HepG2 (cell line): ENCODE measurements around the gene CLASP1. TPM values are rescaled to one million over a fixed set of nuclear protein-coding genes. Genes with fewer than 3 reads are reported as not detected.

ENCODE experiments used
- ARID3A ChIP-seq: IDR thresholded peaks from 2 replicates; pipeline ENCODE4 v1.6.1; 2012; ENCODE audit warnings: low read depth, low read length, improper control_type of control experiment
- HMG20A ChIP-seq: IDR thresholded peaks from 2 replicates; pipeline ENCODE4 v1.6.1; 2016; ENCODE audit warnings: borderline replicate concordance
- KDM3A ChIP-seq: IDR thresholded peaks from 2 replicates; pipeline ENCODE4 v1.6.1; 2018; ENCODE audit warnings: low read depth, missing compliant biosample characterization
- NBN ChIP-seq: fragments of 450-650 bp; conservative IDR thresholded peaks from 2 replicates; pipeline ENCODE4 v1.6.1; 2017
- NFYB ChIP-seq: sonication (generic); formaldehyde crosslinking; IDR thresholded peaks from 2 replicates; pipeline ENCODE4 v1.4.0; 2020; ENCODE audit warnings: missing genetic modification reagents
- POGK ChIP-seq: sonication (generic); formaldehyde crosslinking; conservative IDR thresholded peaks from 2 replicates; pipeline ENCODE4 v1.8.0; 2022; ENCODE audit warnings: mild to moderate bottlenecking, moderate library complexity, missing genetic modification reagents
- PRDM15 ChIP-seq: sonication (generic); formaldehyde crosslinking; IDR thresholded peaks from 2 replicates; pipeline ENCODE4 v1.4.0; 2020; ENCODE audit warnings: missing genetic modification reagents
- RAD21 ChIP-seq: fragments of 450-650 bp; formaldehyde crosslinking; IDR thresholded peaks from 2 replicates; pipeline ENCODE4 v1.5.0; 2020; ENCODE audit warnings: mild to moderate bottlenecking
- RBM22 ChIP-seq: fragments of 200-400 bp; formaldehyde crosslinking; optimal IDR thresholded peaks from 2 replicates; pipeline ENCODE3; 2017; ENCODE audit warnings: mild to moderate bottlenecking, low read length, moderate library complexity
- SAP130 ChIP-seq: IDR thresholded peaks from 2 replicates; pipeline ENCODE4 v1.6.1; 2016; ENCODE audit warnings: low read depth
- SMC3 ChIP-seq: IDR thresholded peaks from 2 replicates; pipeline ENCODE4 v1.6.1; 2011; ENCODE audit warnings: low read length, improper control_type of control experiment
- STAG1 ChIP-seq: sonication (generic); formaldehyde crosslinking; IDR thresholded peaks from 2 replicates; pipeline ENCODE4 v1.4.0; 2020; ENCODE audit warnings: missing genetic modification reagents
- ZBTB33 ChIP-seq: sonication (generic); formaldehyde crosslinking; IDR thresholded peaks from 2 replicates; pipeline ENCODE4 v1.4.0; 2020; ENCODE audit warnings: missing genetic modification reagents
- ZGPAT ChIP-seq: IDR thresholded peaks from 2 replicates; pipeline ENCODE4 v1.6.1; 2016; ENCODE audit warnings: mild to moderate bottlenecking
- ZKSCAN8 ChIP-seq: IDR thresholded peaks from 2 replicates; pipeline ENCODE4 v1.6.1; 2016; ENCODE audit warnings: borderline replicate concordance, missing genetic modification reagents, missing compliant biosample characterization
- ZNF605 ChIP-seq: sonication (generic); formaldehyde crosslinking; IDR thresholded peaks from 2 replicates; pipeline ENCODE4 v1.8.0; 2022; ENCODE audit warnings: mild to moderate bottlenecking, missing genetic modification reagents
- ZNF703 ChIP-seq: sonication (generic); formaldehyde crosslinking; IDR thresholded peaks from 2 replicates; pipeline ENCODE4 v1.5.1; 2020; ENCODE audit warnings: missing genetic modification reagents, mild to moderate bottlenecking, moderate library complexity, borderline replicate concordance
- ZSCAN20 ChIP-seq: sonication (generic); formaldehyde crosslinking; IDR thresholded peaks from 2 replicates; pipeline ENCODE4 v1.4.0; 2020; ENCODE audit warnings: missing genetic modification reagents, mild to moderate bottlenecking, borderline replicate concordance
- polyA plus RNA-seq, 8 experiments: library from polyadenylated mRNA; depleted of rRNA in 3 of 8; stranded (reverse) in 7 of 8; unstranded in 1 of 8; fragments of >200 nt; fragmentation: Illumina TruSeq in 4 of 8; extraction: Trizol in 4 of 8; gene quantifications; 2 replicates each; pipeline versions ENCODE4 v1.2.1 to v1.2.3, GENCODE V29; 2011 to 2016; ENCODE audit warnings: low read depth in 4 of 8, missing spikeins in 1 of 8, mixed read lengths in 1 of 8; ENCODE audit not compliant: insufficient read depth in 1 of 8
- total RNA-seq, 5 experiments: library from RNA; depleted of rRNA; stranded (reverse); fragments of >200 nt; fragmentation: Illumina TruSeq; extraction: Trizol; gene quantifications; 2 replicates each; pipeline ENCODE4 v1.2.3, GENCODE V29; 2016; ENCODE audit warnings: low read depth in 1 of 5

CLASP1 gene
- total and polyA plus RNA-seq, 2 of the 13 experiments (the other 11 are each of a cell fraction or from before 2014, with no cell fraction given): 11.7 to 47.9 TPM

GRCh38 chr2:121596221-121597080 lies 52.8 kb downstream of the CLASP1 start (continued):
- TF ChIP-seq ZGPAT (peak; percentile 23; the same call in 1 of the 2 replicates), ARID3A (peak; percentile 53; the same call in 1 of the 2 replicates), NFYB (CRISPR knock-in tag) (no peak), ZNF605 (CRISPR knock-in tag) (0 out of 2 replicates have a peak, but pooled peaks have one; percentile 36), ZSCAN20 (CRISPR knock-in tag) (0 out of 2 replicates have a peak, but pooled peaks have one; percentile 51), STAG1 (CRISPR knock-in tag) (peak; percentile 71), ZNF703 (CRISPR knock-in tag) (no peak), RBM22 (peak; percentile 33), ZBTB33 (peak; percentile 42; the same call in 1 of the 2 replicates), KDM3A (CRISPR knock-in tag) (no peak), NBN (no peak), POGK (CRISPR knock-in tag) (0 out of 2 replicates have a peak, but pooled peaks have one; percentile 30), SAP130 (CRISPR knock-in tag) (peak; percentile 34; the same call in 1 of the 2 replicates), ZKSCAN8 (CRISPR knock-in tag) (peak; percentile 29; the same call in 1 of the 2 replicates), SMC3 (peak; percentile 91), RAD21 (peak; percentile 38; the same call in 1 of the 2 replicates), PRDM15 (peak; percentile 83; the same call in 1 of the 2 replicates), HMG20A (CRISPR knock-in tag) (peak; percentile 31; the same call in 1 of the 2 replicates)
